ENCODE measurements around the gene FANK1.

- TF ChIP-seq, protein P1, sequence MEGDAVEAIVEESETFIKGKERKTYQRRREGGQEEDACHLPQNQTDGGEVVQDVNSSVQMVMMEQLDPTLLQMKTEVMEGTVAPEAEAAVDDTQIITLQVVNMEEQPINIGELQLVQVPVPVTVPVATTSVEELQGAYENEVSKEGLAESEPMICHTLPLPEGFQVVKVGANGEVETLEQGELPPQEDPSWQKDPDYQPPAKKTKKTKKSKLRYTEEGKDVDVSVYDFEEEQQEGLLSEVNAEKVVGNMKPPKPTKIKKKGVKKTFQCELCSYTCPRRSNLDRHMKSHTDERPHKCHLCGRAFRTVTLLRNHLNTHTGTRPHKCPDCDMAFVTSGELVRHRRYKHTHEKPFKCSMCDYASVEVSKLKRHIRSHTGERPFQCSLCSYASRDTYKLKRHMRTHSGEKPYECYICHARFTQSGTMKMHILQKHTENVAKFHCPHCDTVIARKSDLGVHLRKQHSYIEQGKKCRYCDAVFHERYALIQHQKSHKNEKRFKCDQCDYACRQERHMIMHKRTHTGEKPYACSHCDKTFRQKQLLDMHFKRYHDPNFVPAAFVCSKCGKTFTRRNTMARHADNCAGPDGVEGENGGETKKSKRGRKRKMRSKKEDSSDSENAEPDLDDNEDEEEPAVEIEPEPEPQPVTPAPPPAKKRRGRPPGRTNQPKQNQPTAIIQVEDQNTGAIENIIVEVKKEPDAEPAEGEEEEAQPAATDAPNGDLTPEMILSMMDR (IDR thresholded peaks at IDR 0.05; ENCODE audit: low read length) = no peak
- no peak for TF ChIP-seq EZH2phosphoT487 (IDR thresholded peaks at IDR 0.05; ENCODE audit: low read length)
Observed at GRCh38 chr10:125964558-125964957, 68.2 kb downstream of the FANK1 start.

Data from MM.1S (cell line).